Measurements from ENCODE around the gene GDF7. TPM values are rescaled to one million over a fixed set of nuclear protein-coding genes. Genes with fewer than 3 reads are reported as not detected.

GDF7 gene
- total RNA-seq, 2 experiments from 2014 or later = not detected

GRCh38 chr2:20722592-20723240, 55.8 kb downstream of the GDF7 start:
- Mint-ChIP-seq H3K4me3 (no peak overlapping the region), H3K36me3 (ENCODE audit: low read depth) (peaks cover 29% of the 10 kb centered on the region), H3K27me3 (no peaks in the 10 kb centered on the region), H3K27ac (no peak overlapping the region), H3K4me1 (no peaks in the 10 kb centered on the region), H3K9me3 (peaks cover 8% of the 10 kb centered on the region)
- POLR2A ChIA-PET = no interaction called here
- DNase-seq = no peak
- CTCF ChIA-PET = no interaction called here

GRCh38 chr2:20723543-20723942, 56.6 kb downstream of the GDF7 start:
- CTCF ChIA-PET = interaction anchor here (1.4 kb wide), 1 partner anchor 24 kb away, joined by 3 read pairs; no protein-coding TSS in a partner anchor
- Mint-ChIP-seq H3K4me3 (no peak overlapping the region), H3K36me3 (ENCODE audit: low read depth) (peaks cover 24% of the 10 kb centered on the region), H3K9me3 (no peaks in the 10 kb centered on the region), H3K27me3 (no peaks in the 10 kb centered on the region), H3K27ac (no peak overlapping the region), H3K4me1 (no peaks in the 10 kb centered on the region)
- POLR2A ChIA-PET = no interaction called here
- no peak for DNase-seq

- Mint-ChIP-seq H3K9me3 (no peaks in the 10 kb centered on the region), H3K27ac (no peak overlapping the region), H3K27me3 (no peaks in the 10 kb centered on the region), H3K36me3 (ENCODE audit: low read depth) (peaks cover 24% of the 10 kb centered on the region), H3K4me1 (no peaks in the 10 kb centered on the region), H3K4me3 (no peak overlapping the region)
- ChIA-PET CTCF (interaction anchor here (1.4 kb wide), 1 partner anchor 25 kb away, joined by 3 read pairs; no protein-coding TSS in a partner anchor), POLR2A (no interaction called here)
- DNase-seq = no peak
Observed at GRCh38 chr2:20724500-20725053, 57.6 kb downstream of the GDF7 start.

GRCh38 chr2:20725782-20726181, 58.8 kb downstream of the GDF7 start:
- Mint-ChIP-seq H3K27ac (no peak overlapping the region), H3K9me3 (no peaks in the 10 kb centered on the region), H3K36me3 (ENCODE audit: low read depth) (peaks cover 24% of the 10 kb centered on the region), H3K4me1 (no peaks in the 10 kb centered on the region), H3K4me3 (no peak overlapping the region), H3K27me3 (no peaks in the 10 kb centered on the region)
- no peak for DNase-seq
- POLR2A ChIA-PET = no interaction called here
- CTCF ChIA-PET = interaction anchor here (0.5 to 0.6 kb wide), 2 partner anchors 19 to 473 kb away, joined by 3 to 4 read pairs; no protein-coding TSS in a partner anchor

GRCh38 chr2:20726913-20727312, 60.0 kb downstream of the GDF7 start:
- H3K27me3 Mint-ChIP-seq = no peaks in the 10 kb centered on the region
- no peak for DNase-seq
- no peaks in the 10 kb centered on the region for H3K4me1 Mint-ChIP-seq
- H3K36me3 Mint-ChIP-seq (ENCODE audit: low read depth) = peaks cover 28% of the 10 kb centered on the region
- ChIA-PET POLR2A (no interaction called here), CTCF (no interaction called here)
- H3K9me3 Mint-ChIP-seq = no peaks in the 10 kb centered on the region
- no peak overlapping the region for H3K4me3 Mint-ChIP-seq
- no peak overlapping the region for H3K27ac Mint-ChIP-seq

- ChIA-PET CTCF (interaction anchor here (1.0 kb wide), 1 partner anchor 77 kb away, joined by 3 read pairs; the partner anchor contains the start of gene HS1BP3), POLR2A (no interaction called here)
- Mint-ChIP-seq H3K4me3 (no peak overlapping the region), H3K27me3 (no peaks in the 10 kb centered on the region), H3K27ac (no peak overlapping the region), H3K4me1 (no peaks in the 10 kb centered on the region), H3K9me3 (no peaks in the 10 kb centered on the region), H3K36me3 (ENCODE audit: low read depth) (peaks cover 25% of the 10 kb centered on the region)
- DNase-seq = no peak
Observed at GRCh38 chr2:20728114-20728758, 61.3 kb downstream of the GDF7 start.

Other genes starting within 250 kb of the GDF7 start
- under 1 TPM; 0.52 to 0.67 TPM for gene RHOB, start 220.1 kb upstream of the GDF7 start, total RNA-seq
- gene HS1BP3, start 16.0 kb upstream of the GDF7 start, total RNA-seq = 10 to 100 TPM; 14.1 to 14.4 TPM
- gene LDAH, start 156.0 kb downstream of the GDF7 start, total RNA-seq = 10 to 100 TPM; 28.7 to 37.0 TPM

Data from activated CD4-positive, alpha-beta T cell treated with anti-CD3 and anti-CD28 coated beads, Interleukin-2, amount 10 ng/mL, durations not matched to agents 7 days and 5 days (primary cell).